SW 1271 (cell line): ENCODE results near the gene RGS9.
"Not testable (repeated sequence)": the region's sequence is repeated elsewhere in the genome, so short reads cannot be mapped to it uniquely, and the experiment has no call there.

ENCODE experiments used
- DNase-seq, 2 experiments: peaks; one replicate each; lab custom pipeline; 2025; lab: John Stamatoyannopoulos, UW

RGS9 gene

GRCh38 chr17:65156835-65157565 is 19.8 kb downstream of the RGS9 start:
- DNase-seq = no peak

- DNase-seq = no peak
These were observed 20.9 kb downstream of the RGS9 start for GRCh38 chr17:65158041-65158440.

- DNase-seq = no peak
These were observed 21.5 kb downstream of the RGS9 start for GRCh38 chr17:65158622-65159021.

GRCh38 chr17:65160516-65160915 is 23.3 kb downstream of the RGS9 start:
- DNase-seq = no peak

GRCh38 chr17:65163990-65164495 is 26.9 kb downstream of the RGS9 start:
- peak; percentile 33 to 49 for DNase-seq

- no peak for DNase-seq
These were observed 29.6 kb downstream of the RGS9 start for GRCh38 chr17:65166787-65167186.

- no peak for DNase-seq
These were observed 30.4 kb downstream of the RGS9 start for GRCh38 chr17:65167566-65167965.

GRCh38 chr17:65169691-65170090 is 32.5 kb downstream of the RGS9 start:
- DNase-seq = no peak

GRCh38 chr17:65170839-65171238 is 33.7 kb downstream of the RGS9 start:
- no peak for DNase-seq

GRCh38 chr17:65171752-65172151 is 34.6 kb downstream of the RGS9 start:
- DNase-seq = no peak

- DNase-seq = no peak
These were observed 35.4 kb downstream of the RGS9 start for GRCh38 chr17:65172496-65173136.

- no peak for DNase-seq
These were observed 36.2 kb downstream of the RGS9 start for GRCh38 chr17:65173284-65173793.

GRCh38 chr17:65173976-65174683 is 37.0 kb downstream of the RGS9 start:
- no peak for DNase-seq

GRCh38 chr17:65174974-65175373 is 37.8 kb downstream of the RGS9 start:
- DNase-seq = no peak

- no peak for DNase-seq
These were observed 38.8 kb downstream of the RGS9 start for GRCh38 chr17:65175952-65176351.

- no peak for DNase-seq
These were observed 39.7 kb downstream of the RGS9 start for GRCh38 chr17:65176646-65177409.

GRCh38 chr17:65177901-65178300 is 40.7 kb downstream of the RGS9 start:
- DNase-seq = no peak

- not testable (repeated sequence) for DNase-seq
These were observed 43.1 kb downstream of the RGS9 start for GRCh38 chr17:65180276-65180675.

- DNase-seq = not testable (repeated sequence)
These were observed 43.6 kb downstream of the RGS9 start for GRCh38 chr17:65180752-65181236.

- DNase-seq = no peak
These were observed 44.3 kb downstream of the RGS9 start for GRCh38 chr17:65181237-65182061.

GRCh38 chr17:65182233-65182632 is 45.1 kb downstream of the RGS9 start:
- no peak for DNase-seq
